SK-N-SH treated with all-trans-retinoic acid at 6 μM for 48 hours (cell line): ENCODE measurements around the gene HELLS.
A peak's percentile ranks its signal among the peaks of the same experiment; 100 is the strongest.

Source experiments
- ATAC-seq: fragments of 200-7000 bp; cut with Tn5 transposase; 3 replicates; pipeline ENCODE4 v1.9.1; 2020; ENCODE audit warnings: mild to moderate bottlenecking, moderate library complexity
- BACH2 ChIP-seq: fragments of 250-450 bp; sonication (Bioruptor Pico); IDR thresholded peaks from 2 replicates; pipeline ENCODE4 v1.9.0; 2021; ENCODE audit warnings: mild to moderate bottlenecking, borderline replicate concordance
- CREB5 ChIP-seq: fragments of 250-450 bp; sonication (Bioruptor Pico); IDR thresholded peaks from 2 replicates; pipeline ENCODE4 v1.5.1; 2020; ENCODE audit warnings: low read depth, mild to moderate bottlenecking, moderate library complexity
- CSDC2 ChIP-seq: fragments of 250-450 bp; sonication (Bioruptor Pico); IDR thresholded peaks from 2 replicates; pipeline ENCODE4 v1.5.0; 2020; ENCODE audit warnings: mild to moderate bottlenecking, moderate library complexity
- CSRNP3 ChIP-seq: fragments of 250-450 bp; sonication (Bioruptor Pico); IDR thresholded peaks from 2 replicates; pipeline ENCODE4 v1.5.1; 2021; ENCODE audit warnings: mild to moderate bottlenecking, moderate library complexity
- ESRRG ChIP-seq: fragments of 250-450 bp; sonication (Bioruptor Pico); IDR thresholded peaks from 2 replicates; pipeline ENCODE4 v1.6.1; 2021; ENCODE audit warnings: mild to moderate bottlenecking
- GLIS3 ChIP-seq: fragments of 250-450 bp; sonication (Bioruptor Pico); IDR thresholded peaks from 2 replicates; pipeline ENCODE4 v1.5.0; 2020; ENCODE audit warnings: mild to moderate bottlenecking, moderate library complexity
- OSR1 ChIP-seq: fragments of 250-450 bp; sonication (Bioruptor Pico); IDR thresholded peaks from 2 replicates; pipeline ENCODE4 v1.8.0; 2022; ENCODE audit warnings: moderate library complexity, mild to moderate bottlenecking, inconsistent platforms
- PPARA ChIP-seq: fragments of 250-450 bp; sonication (Bioruptor Pico); IDR thresholded peaks from 2 replicates; pipeline ENCODE4 v1.5.0; 2020; ENCODE audit warnings: mild to moderate bottlenecking, borderline replicate concordance
- RARB ChIP-seq: fragments of 250-450 bp; sonication (Bioruptor Pico); IDR thresholded peaks from 2 replicates; pipeline ENCODE4 v1.8.0; 2021; ENCODE audit warnings: mild to moderate bottlenecking, moderate library complexity
- SNAI2 ChIP-seq: fragments of 250-450 bp; sonication (Bioruptor Pico); IDR thresholded peaks from 2 replicates; pipeline ENCODE4 v1.5.0; 2020; ENCODE audit warnings: mild to moderate bottlenecking, moderate library complexity
- TCF4 ChIP-seq: fragments of 250-450 bp; sonication (Bioruptor Pico); IDR thresholded peaks from 2 replicates; pipeline ENCODE4 v1.8.0; 2021; ENCODE audit warnings: mild to moderate bottlenecking, moderate library complexity, borderline replicate concordance
- TSHZ2 ChIP-seq: fragments of 250-450 bp; sonication (Bioruptor Pico); IDR thresholded peaks from 2 replicates; pipeline ENCODE4 v1.5.0; 2020; ENCODE audit warnings: mild to moderate bottlenecking, moderate library complexity
- ZC3H10 ChIP-seq: fragments of 250-450 bp; sonication (Bioruptor Pico); IDR thresholded peaks from 2 replicates; pipeline ENCODE4 v1.5.1; 2021; ENCODE audit warnings: mild to moderate bottlenecking, moderate library complexity
- ZFP3 ChIP-seq: fragments of 250-450 bp; sonication (Bioruptor Pico); IDR thresholded peaks from 2 replicates; pipeline ENCODE4 v1.5.0; 2020; ENCODE audit warnings: mild to moderate bottlenecking, moderate library complexity
- ZFP30 ChIP-seq: fragments of 450-650 bp; formaldehyde crosslinking; IDR thresholded peaks from 2 replicates; pipeline ENCODE4 v1.5.0; 2022; ENCODE audit warnings: mild to moderate bottlenecking, moderate library complexity
- ZNF565 ChIP-seq: fragments of 450-650 bp; formaldehyde crosslinking; conservative IDR thresholded peaks from 2 replicates; pipeline ENCODE4 v1.5.0; 2020; ENCODE audit warnings: low read depth, mild to moderate bottlenecking, moderate library complexity
- ZNF70 ChIP-seq: fragments of 450-650 bp; formaldehyde crosslinking; IDR thresholded peaks from 2 replicates; pipeline ENCODE4 v1.5.0; 2020; ENCODE audit warnings: mild to moderate bottlenecking, moderate library complexity
- ZNF8 ChIP-seq: fragments of 450-650 bp; formaldehyde crosslinking; IDR thresholded peaks from 2 replicates; pipeline ENCODE4 v1.5.0; 2020; ENCODE audit warnings: mild to moderate bottlenecking, moderate library complexity
- TF ChIP-seq, protein P1 (sequence below): fragments of 250-450 bp; sonication (Bioruptor Pico); IDR thresholded peaks from 2 replicates; pipeline ENCODE4 v1.8.0; 2021; ENCODE audit warnings: low read depth, mild to moderate bottlenecking, moderate library complexity, borderline replicate concordance
- TF ChIP-seq, protein P2 (sequence below): fragments of 250-450 bp; sonication (Bioruptor Pico); IDR thresholded peaks from 2 replicates; pipeline ENCODE4 v1.8.0; 2020; ENCODE audit warnings: mild to moderate bottlenecking, moderate library complexity, borderline replicate concordance

HELLS gene

GRCh38 chr10:94545391-94546048 is at the start of gene HELLS:
Gene HELLS (plus strand): TSS chr10:94545788. CDS start chr10:94545922, 134 bp downstream.
- peak; percentile 83 for ATAC-seq
- TF ChIP-seq OSR1 (CRISPR knock-in tag), result no peak
- no peak for TF ChIP-seq ZNF565
- TF ChIP-seq, protein P1, sequence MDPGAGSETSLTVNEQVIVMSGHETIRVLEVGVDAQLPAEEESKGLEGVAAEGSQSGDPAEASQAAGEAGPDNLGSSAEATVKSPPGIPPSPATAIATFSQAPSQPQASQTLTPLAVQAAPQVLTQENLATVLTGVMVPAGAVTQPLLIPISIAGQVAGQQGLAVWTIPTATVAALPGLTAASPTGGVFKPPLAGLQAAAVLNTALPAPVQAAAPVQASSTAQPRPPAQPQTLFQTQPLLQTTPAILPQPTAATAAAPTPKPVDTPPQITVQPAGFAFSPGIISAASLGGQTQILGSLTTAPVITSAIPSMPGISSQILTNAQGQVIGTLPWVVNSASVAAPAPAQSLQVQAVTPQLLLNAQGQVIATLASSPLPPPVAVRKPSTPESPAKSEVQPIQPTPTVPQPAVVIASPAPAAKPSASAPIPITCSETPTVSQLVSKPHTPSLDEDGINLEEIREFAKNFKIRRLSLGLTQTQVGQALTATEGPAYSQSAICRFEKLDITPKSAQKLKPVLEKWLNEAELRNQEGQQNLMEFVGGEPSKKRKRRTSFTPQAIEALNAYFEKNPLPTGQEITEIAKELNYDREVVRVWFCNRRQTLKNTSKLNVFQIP (CRISPR knock-in tag), result no peak

DNA sequence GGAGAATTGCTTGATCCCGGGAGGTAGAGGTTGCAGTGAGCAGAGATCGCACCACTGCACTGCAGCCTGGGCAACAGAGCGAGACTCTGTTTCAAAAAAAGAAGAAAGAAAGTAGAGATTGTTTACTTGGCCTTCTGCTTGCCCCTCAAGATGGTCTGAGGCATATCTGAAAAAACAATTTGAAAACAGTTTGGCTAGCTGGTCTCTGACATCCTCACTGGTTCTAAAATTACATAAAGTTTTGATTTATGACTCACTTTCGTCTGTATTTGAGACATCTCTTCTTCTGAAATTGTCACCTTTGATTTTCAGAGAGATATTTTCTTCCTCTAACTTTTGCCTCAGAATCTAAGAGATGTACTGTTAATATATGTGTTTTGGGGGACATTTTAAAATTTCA is 49.6 kb upstream of the HELLS start:
- peak; percentile 79 for ATAC-seq
- no peak for TF ChIP-seq PPARA (CRISPR knock-in tag)
- TF ChIP-seq ZFP3 (CRISPR knock-in tag), result no peak
- TF ChIP-seq RARB (CRISPR knock-in tag), result no peak
- TF ChIP-seq CSDC2 (CRISPR knock-in tag), result no peak
- no peak for TF ChIP-seq ESRRG (CRISPR knock-in tag)
- no peak for TF ChIP-seq ZNF70 (CRISPR knock-in tag)
- TF ChIP-seq CREB5 (CRISPR knock-in tag), result no peak
- TF ChIP-seq OSR1 (CRISPR knock-in tag), result no peak
- TF ChIP-seq CSRNP3 (CRISPR knock-in tag), result no peak
- TF ChIP-seq, protein P1 (CRISPR knock-in tag), result no peak
- TF ChIP-seq ZC3H10 (CRISPR knock-in tag), result no peak
- TF ChIP-seq BACH2, result no peak
- TF ChIP-seq, protein P2, sequence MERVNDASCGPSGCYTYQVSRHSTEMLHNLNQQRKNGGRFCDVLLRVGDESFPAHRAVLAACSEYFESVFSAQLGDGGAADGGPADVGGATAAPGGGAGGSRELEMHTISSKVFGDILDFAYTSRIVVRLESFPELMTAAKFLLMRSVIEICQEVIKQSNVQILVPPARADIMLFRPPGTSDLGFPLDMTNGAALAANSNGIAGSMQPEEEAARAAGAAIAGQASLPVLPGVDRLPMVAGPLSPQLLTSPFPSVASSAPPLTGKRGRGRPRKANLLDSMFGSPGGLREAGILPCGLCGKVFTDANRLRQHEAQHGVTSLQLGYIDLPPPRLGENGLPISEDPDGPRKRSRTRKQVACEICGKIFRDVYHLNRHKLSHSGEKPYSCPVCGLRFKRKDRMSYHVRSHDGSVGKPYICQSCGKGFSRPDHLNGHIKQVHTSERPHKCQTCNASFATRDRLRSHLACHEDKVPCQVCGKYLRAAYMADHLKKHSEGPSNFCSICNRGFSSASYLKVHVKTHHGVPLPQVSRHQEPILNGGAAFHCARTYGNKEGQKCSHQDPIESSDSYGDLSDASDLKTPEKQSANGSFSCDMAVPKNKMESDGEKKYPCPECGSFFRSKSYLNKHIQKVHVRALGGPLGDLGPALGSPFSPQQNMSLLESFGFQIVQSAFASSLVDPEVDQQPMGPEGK, result no peak
- no peak for TF ChIP-seq TCF4 (CRISPR knock-in tag)
- TF ChIP-seq TSHZ2, result no peak

DNA sequence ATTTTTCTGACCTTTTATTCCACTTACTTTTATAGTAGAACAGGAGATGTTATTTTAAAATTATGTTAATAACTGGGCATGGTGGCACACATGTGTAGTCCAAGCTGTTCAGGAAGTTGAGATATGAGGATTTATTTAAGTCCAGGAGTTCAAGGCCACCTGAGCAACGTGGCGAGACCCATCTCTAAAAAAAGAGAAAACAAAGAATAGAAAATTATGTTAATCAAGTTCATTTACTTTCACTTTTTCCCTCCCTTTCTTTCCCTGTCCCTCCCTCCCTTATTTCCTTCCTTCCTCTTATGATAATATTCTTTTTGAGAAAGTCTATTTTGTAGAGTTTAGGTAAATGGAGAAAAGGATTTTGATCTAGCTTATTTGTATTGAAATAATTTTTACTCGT is 48.9 kb upstream of the HELLS start:
- no peak for ATAC-seq
- no peak for TF ChIP-seq TSHZ2
- no peak for TF ChIP-seq ZNF70 (CRISPR knock-in tag)
- no peak for TF ChIP-seq ZFP3 (CRISPR knock-in tag)
- TF ChIP-seq ZFP30 (CRISPR knock-in tag), result no peak
- no peak for TF ChIP-seq GLIS3
- no peak for TF ChIP-seq ZNF8
- no peak for TF ChIP-seq BACH2
- TF ChIP-seq OSR1 (CRISPR knock-in tag), result no peak
- TF ChIP-seq ZC3H10 (CRISPR knock-in tag), result no peak
- TF ChIP-seq, protein P1 (CRISPR knock-in tag), result no peak
- no peak for TF ChIP-seq SNAI2 (CRISPR knock-in tag)
- TF ChIP-seq ESRRG (CRISPR knock-in tag), result no peak
